GM12875 (cell line): ENCODE measurements around the gene INPPL1.
"Not testable (repeated sequence)": the region's sequence is repeated elsewhere in the genome, so short reads cannot be mapped to it uniquely, and the experiment has no call there.

ENCODE experiments used
- H3K4me3 ChIP-seq: one replicate; pipeline ENCODE4 v1.5.1; 2011; ENCODE audit warnings: low read depth, low read length, control low read depth
- TF ChIP-seq, protein P1 (sequence below): IDR thresholded peaks from 2 replicates; pipeline ENCODE4 v1.5.1; 2011; ENCODE audit warnings: low read depth, mild to moderate bottlenecking, control low read depth, inconsistent platforms, low read length, moderate library complexity, borderline replicate concordance; ENCODE audit not compliant: insufficient read depth

Gene INPPL1

DNA sequence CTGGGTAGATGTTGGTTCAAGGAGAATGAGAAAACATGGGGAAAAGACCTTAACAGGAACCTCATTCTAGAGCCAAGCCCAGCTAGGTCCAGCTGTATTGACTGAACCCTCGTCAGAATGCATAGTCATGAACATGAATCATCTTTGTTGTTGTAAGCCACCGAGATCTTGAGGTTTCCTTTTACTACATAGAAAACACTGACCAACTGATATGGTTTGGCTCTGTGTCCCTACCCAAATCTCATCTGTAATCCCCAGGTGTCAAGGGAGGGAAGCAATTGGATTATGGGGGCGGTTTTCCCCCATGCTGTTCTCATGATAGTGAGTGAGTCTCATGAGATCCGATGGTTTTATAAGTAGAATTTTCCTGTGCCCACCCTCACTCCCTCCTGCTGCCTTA, 38.8 kb downstream of the INPPL1 start:
- H3K4me3 ChIP-seq: no peak overlapping the region
- TF ChIP-seq, protein P1, sequence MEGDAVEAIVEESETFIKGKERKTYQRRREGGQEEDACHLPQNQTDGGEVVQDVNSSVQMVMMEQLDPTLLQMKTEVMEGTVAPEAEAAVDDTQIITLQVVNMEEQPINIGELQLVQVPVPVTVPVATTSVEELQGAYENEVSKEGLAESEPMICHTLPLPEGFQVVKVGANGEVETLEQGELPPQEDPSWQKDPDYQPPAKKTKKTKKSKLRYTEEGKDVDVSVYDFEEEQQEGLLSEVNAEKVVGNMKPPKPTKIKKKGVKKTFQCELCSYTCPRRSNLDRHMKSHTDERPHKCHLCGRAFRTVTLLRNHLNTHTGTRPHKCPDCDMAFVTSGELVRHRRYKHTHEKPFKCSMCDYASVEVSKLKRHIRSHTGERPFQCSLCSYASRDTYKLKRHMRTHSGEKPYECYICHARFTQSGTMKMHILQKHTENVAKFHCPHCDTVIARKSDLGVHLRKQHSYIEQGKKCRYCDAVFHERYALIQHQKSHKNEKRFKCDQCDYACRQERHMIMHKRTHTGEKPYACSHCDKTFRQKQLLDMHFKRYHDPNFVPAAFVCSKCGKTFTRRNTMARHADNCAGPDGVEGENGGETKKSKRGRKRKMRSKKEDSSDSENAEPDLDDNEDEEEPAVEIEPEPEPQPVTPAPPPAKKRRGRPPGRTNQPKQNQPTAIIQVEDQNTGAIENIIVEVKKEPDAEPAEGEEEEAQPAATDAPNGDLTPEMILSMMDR: no peak

DNA sequence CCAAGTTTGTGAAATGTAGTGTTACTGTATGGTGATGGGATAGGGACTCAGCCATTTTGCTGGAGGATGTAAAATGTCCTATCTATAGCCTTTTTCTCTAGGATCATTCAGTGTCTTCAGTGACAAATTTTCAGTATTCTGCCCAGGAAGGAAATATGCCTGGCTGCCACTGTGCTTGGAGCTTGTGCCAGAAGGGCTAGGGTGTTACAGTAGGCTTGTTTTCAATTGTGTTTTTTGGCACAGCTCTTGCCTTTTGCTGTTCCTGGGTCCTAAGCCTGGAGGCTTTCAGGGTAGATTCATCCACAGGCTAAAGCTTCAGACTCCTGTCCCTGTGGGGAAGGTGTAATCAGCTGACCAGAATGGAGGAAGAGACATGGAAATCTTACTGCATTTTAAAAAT, 41.4 kb downstream of the INPPL1 start:
- TF ChIP-seq, protein P1: no peak
- H3K4me3 ChIP-seq: no peak overlapping the region

DNA sequence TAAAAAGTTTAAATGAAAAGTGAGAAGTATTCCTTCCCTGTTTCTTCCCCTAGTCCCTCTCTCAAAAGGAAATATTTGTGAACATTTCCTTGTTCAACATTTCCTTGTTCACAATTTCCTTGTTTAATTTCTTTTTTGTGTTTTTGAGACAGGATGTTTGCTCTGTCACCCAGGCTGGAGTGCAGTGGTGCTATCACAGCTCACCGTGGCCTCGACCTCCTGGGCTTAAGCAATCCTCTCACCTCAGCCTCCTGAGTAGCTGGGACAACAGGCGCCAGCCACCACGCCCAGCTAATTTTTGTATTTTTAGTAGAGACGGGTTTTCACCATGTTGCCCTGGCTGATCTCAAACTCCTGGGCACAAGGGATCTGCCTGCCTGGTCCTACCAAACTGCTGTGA, 42.4 kb downstream of the INPPL1 start:
- H3K4me3 ChIP-seq: not testable (repeated sequence)

DNA sequence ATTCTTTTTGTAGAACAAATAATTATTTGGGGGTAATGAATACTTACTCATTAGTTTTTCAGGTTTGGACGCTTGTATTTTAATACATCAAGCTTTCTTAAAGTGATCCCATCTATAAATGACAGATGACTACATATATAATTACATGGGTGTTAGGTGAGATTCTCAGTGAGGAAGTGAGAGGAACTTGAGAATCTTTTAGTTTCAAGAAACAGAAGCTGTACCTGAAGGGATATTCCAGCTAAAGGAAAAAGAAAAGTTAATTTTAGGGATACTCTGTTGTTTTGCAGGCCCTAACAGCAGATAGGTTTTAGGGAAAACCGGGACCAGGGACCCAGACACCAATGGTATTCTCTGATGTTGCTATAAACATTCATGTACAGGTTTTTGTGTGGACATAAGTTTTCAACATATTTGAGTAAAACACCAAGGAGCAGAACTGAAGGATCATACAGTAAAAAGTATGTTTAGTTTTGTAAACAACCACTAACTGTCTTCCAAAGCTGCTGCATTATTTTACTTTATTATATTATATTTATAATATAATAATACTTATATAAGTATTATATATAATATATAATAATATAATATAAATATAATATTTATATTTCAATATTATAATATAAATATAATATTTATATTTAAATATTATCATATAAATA, 43.5 kb downstream of the INPPL1 start:
- TF ChIP-seq, protein P1: no peak
- no peak overlapping the region for H3K4me3 ChIP-seq

DNA sequence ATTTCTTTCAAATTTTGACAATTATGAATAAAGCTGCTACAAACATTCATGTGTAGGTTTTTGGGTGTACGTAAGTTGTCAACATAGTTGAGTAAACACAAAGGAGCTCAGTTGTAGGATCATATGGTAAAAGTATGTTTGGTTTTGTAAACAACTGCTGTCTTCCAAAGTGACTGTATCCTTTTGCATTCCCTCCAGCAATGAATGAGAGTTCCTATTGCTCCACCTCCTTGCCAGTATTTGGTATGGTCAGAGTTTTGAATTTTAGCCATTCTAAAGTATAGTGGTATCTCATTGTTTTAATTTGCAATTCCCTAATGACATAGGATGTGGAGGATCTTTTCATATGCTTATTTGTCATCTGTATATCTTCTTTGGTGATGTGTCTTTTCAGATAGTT, 47.4 kb downstream of the INPPL1 start:
- TF ChIP-seq, protein P1: no peak

DNA sequence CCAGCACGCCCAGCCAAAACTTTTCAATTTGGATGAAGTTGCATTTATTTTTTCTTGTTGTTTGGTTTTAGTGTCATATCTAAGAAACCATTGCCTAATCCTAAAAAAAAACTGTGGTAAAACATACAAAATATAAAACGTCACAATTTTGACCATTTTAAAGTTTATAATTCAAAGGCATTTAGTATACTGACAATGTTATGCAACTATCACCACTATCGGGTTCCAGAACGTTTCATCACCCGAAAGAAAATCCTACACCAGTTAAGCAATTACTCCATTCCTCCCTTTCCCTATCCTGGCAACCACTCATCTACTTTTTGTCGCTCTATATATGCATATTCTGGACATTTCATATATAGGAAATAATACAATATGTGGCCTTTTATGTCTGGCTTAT, 49.9 kb downstream of the INPPL1 start:
- H3K4me3 ChIP-seq: no peak overlapping the region
- TF ChIP-seq, protein P1: no peak

More for the DNA sequence above, 47.4 kb downstream of the INPPL1 start:
- no peak overlapping the region for H3K4me3 ChIP-seq

DNA sequence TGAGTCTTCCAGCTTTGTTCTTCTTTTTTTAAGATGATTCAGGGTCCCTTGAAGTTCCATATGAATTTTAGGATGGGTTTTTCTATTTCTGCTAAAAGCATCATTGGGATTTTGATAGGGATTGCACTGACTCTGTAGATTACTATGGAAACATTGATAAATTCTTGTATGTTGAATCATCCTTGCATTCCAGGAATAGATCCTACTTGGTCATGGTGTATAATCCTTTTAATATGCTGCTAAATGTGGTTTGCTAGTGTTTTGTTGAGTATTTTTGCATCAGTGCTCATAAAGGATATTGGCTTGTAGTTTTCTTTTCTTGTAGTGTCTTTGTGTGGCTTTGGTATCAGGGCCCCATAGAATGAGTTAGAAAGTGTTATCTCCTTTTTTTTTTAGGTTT, 54.3 kb downstream of the INPPL1 start:
- H3K4me3 ChIP-seq: no peak overlapping the region
- TF ChIP-seq, protein P1: no peak

DNA sequence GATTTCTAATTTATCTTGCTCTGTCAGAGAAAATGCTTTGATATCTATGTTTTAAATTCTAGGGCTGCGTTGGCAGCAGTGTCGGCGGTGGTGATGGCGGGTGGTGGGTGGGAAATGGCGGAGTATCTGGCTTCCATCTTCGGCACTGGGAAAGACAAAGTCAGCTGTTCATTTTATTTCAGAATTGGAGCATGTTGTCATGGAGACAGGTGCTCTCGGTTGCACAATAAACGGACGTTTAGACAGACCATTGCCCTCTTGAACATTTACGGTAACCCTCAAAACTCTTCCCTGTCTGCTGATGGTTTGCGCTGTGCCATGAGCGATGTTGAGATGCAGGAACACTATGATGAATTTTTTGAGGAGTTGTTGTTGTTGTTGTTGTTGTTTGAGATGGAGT, 55.5 kb downstream of the INPPL1 start:
- TF ChIP-seq, protein P1: no peak

More for the DNA sequence above, 55.5 kb downstream of the INPPL1 start:
- H3K4me3 ChIP-seq: no peak overlapping the region
